IMR-90 (cell line): ENCODE measurements around the gene RFPL4A. TPM values are rescaled to one million over a fixed set of nuclear protein-coding genes. Genes with fewer than 3 reads are reported as not detected.

ENCODE experiments used
- ATAC-seq: fragments of 200-7000 bp; cut with Tn5 transposase; 2 replicates; pipeline ENCODE4 v1.9.1; 2020; ENCODE audit warnings: low read depth, mild to moderate bottlenecking, moderate library complexity
- BruUV-seq: library from RNA; stranded (reverse); fragments of 400-500 nt; replicated peaks from 2 replicates; lab custom pipeline; 2021; lab: Mats Ljungman, UMichigan
- CTCF ChIA-PET: fragments of 300-600 bp; formaldehyde crosslinking; extraction: SDS; loops from one replicate; lab custom pipeline; 2021; ENCODE audit warnings: antibody characterized with exemption; lab: Yijun Ruan, JAX
- POLR2A ChIA-PET: fragments of 300-600 bp; sonication (Branson Sonifier 250); formaldehyde crosslinking; loops from one replicate; lab custom pipeline; 2022; ENCODE audit warnings: antibody characterized with exemption; ENCODE audit not compliant: unreplicated experiment; lab: Charles Lee
- DNase-seq: peaks from one replicate; pipeline ENCODE4 v3.0.0; 2013
- H2AFZ ChIP-seq: replicated peaks from 2 replicates; pipeline ENCODE3; 2013; ENCODE audit warnings: low read length, mild to moderate bottlenecking; ENCODE audit not compliant: poor library complexity
- H2AK5ac ChIP-seq: 2 replicates; pipeline ENCODE4 v1.6.1; 2013; ENCODE audit warnings: low read depth, low read length, inconsistent platforms
- H2AK9ac ChIP-seq: replicated peaks from 2 replicates; pipeline ENCODE3; 2013; ENCODE audit warnings: mild to moderate bottlenecking, low read depth, low read length, moderate library complexity; ENCODE audit not compliant: poor library complexity
- H2BK120ac ChIP-seq: 2 replicates; pipeline ENCODE4 v1.6.1; 2013; ENCODE audit warnings: low read depth, low read length, inconsistent platforms
- H2BK15ac ChIP-seq: 3 replicates; pipeline ENCODE4 v1.6.1; 2013; ENCODE audit warnings: low read depth, low read length, inconsistent platforms
- H2BK20ac ChIP-seq: 2 replicates; pipeline ENCODE4 v1.6.1; 2013; ENCODE audit warnings: low read depth, mild to moderate bottlenecking, inconsistent platforms, low read length, moderate library complexity
- H2BK5ac ChIP-seq: 2 replicates; pipeline ENCODE4 v1.6.1; 2013; ENCODE audit warnings: mild to moderate bottlenecking, low read depth, low read length, inconsistent platforms; ENCODE audit not compliant: poor library complexity, severe bottlenecking
- H3K14ac ChIP-seq: replicated peaks from 2 replicates; pipeline ENCODE4 v1.6.1; 2013; ENCODE audit warnings: low read depth, low read length, inconsistent platforms
- H3K18ac ChIP-seq: 2 replicates; pipeline ENCODE4 v1.6.1; 2013; ENCODE audit warnings: low read depth, low read length, control low read depth
- H3K23ac ChIP-seq: 2 replicates; pipeline ENCODE4 v1.6.1; 2013; ENCODE audit warnings: low read depth, low read length, inconsistent platforms
- H3K27ac ChIP-seq: 2 replicates; pipeline ENCODE4 v1.5.1; 2013; ENCODE audit warnings: mild to moderate bottlenecking, control low read depth, low read length; ENCODE audit not compliant: insufficient read depth
- H3K27me3 ChIP-seq: 2 replicates; pipeline ENCODE4 v1.6.1; 2013; ENCODE audit warnings: low read length; ENCODE audit not compliant: control insufficient read depth, insufficient read depth
- H3K36me3 ChIP-seq: 2 replicates; pipeline ENCODE4 v1.6.1; 2013; ENCODE audit warnings: low read length, mixed read lengths; ENCODE audit not compliant: control insufficient read depth, insufficient read depth
- H3K4ac ChIP-seq: 2 replicates; pipeline ENCODE4 v1.6.1; 2013; ENCODE audit warnings: low read depth, low read length, inconsistent platforms
- H3K4me1 ChIP-seq: 2 replicates; pipeline ENCODE4 v1.6.1; 2013; ENCODE audit warnings: low read length, mixed read lengths; ENCODE audit not compliant: control insufficient read depth, insufficient read depth
- H3K4me2 ChIP-seq: 2 replicates; pipeline ENCODE4 v1.6.1; 2013; ENCODE audit warnings: low read depth, mild to moderate bottlenecking, control low read depth, low read length, moderate library complexity
- H3K4me3 ChIP-seq: 2 replicates; pipeline ENCODE4 v1.5.1; 2013; ENCODE audit warnings: low read depth, mild to moderate bottlenecking, control low read depth, low read length, moderate library complexity; ENCODE audit not compliant: insufficient read depth
- H3K56ac ChIP-seq: 2 replicates; pipeline ENCODE4 v1.6.1; 2013; ENCODE audit warnings: low read length, inconsistent platforms; ENCODE audit not compliant: insufficient read depth; ENCODE audit errors: extremely low read depth
- H3K79me1 ChIP-seq, 2 experiments: 2 replicates each; pipeline ENCODE4 v1.6.1; 2013; ENCODE audit warnings: low read length in 2 of 2, inconsistent platforms in 1 of 2, low read depth in 1 of 2
- H3K9ac ChIP-seq: 2 replicates; pipeline ENCODE4 v1.6.1; 2013; ENCODE audit warnings: low read depth, low read length, control low read depth
- H3K9me1 ChIP-seq: 2 replicates; pipeline ENCODE4 v1.6.1; 2013; ENCODE audit warnings: low read length, inconsistent platforms; ENCODE audit not compliant: insufficient read depth
- H3K9me3 ChIP-seq: 2 replicates; pipeline ENCODE4 v1.6.1; 2013; ENCODE audit warnings: low read length; ENCODE audit not compliant: control insufficient read depth, insufficient read depth
- H4K20me1 ChIP-seq: 2 replicates; pipeline ENCODE4 v1.6.1; 2013; ENCODE audit warnings: low read length, inconsistent platforms; ENCODE audit not compliant: insufficient read depth
- H4K5ac ChIP-seq: 2 replicates; pipeline ENCODE4 v1.6.1; 2013; ENCODE audit warnings: mild to moderate bottlenecking, low read depth, low read length, control low read depth
- H4K8ac ChIP-seq, 2 experiments: 2 replicates each; pipeline ENCODE4 v1.6.1; 2013; ENCODE audit warnings: low read depth in 2 of 2, low read length in 2 of 2, control low read depth in 1 of 2, inconsistent platforms in 1 of 2
- H4K91ac ChIP-seq: 2 replicates; pipeline ENCODE4 v1.6.1; 2013; ENCODE audit warnings: low read depth, low read length, inconsistent platforms; ENCODE audit not compliant: insufficient read depth
- BHLHE40 ChIP-seq: fragments of 150-350 bp; IDR thresholded peaks from 2 replicates; pipeline ENCODE4 v1.6.1; 2016; ENCODE audit warnings: mild to moderate bottlenecking, low read depth, low read length
- CEBPB ChIP-seq: IDR thresholded peaks from 2 replicates; pipeline ENCODE4 v1.6.1; 2012; ENCODE audit warnings: low read depth, low read length, improper control_type of control experiment
- CHD1 ChIP-seq: IDR thresholded peaks from 2 replicates; pipeline ENCODE4 v1.6.1; 2012; ENCODE audit warnings: low read depth, low read length, improper control_type of control experiment
- MAFK ChIP-seq: IDR thresholded peaks from 2 replicates; pipeline ENCODE4 v1.6.1; 2012; ENCODE audit warnings: low read depth, low read length, improper control_type of control experiment
- MAZ ChIP-seq: IDR thresholded peaks from 2 replicates; pipeline ENCODE4 v1.6.1; 2012; ENCODE audit warnings: low read depth, mild to moderate bottlenecking, low read length, improper control_type of control experiment, moderate library complexity, borderline replicate concordance
- MXI1 ChIP-seq: IDR thresholded peaks from 2 replicates; pipeline ENCODE4 v1.6.1; 2012; ENCODE audit warnings: low read depth, mild to moderate bottlenecking, low read length, moderate library complexity, borderline replicate concordance
- NFE2L2 ChIP-seq: fragments of 150-350 bp; IDR thresholded peaks from 2 replicates; pipeline ENCODE4 v1.6.1; 2016; ENCODE audit warnings: low read depth, mild to moderate bottlenecking, low read length
- POLR2A ChIP-seq: IDR thresholded peaks from 2 replicates; pipeline ENCODE4 v1.6.1; 2012; ENCODE audit warnings: mild to moderate bottlenecking, low read depth, low read length
- RAD21 ChIP-seq: IDR thresholded peaks from 2 replicates; pipeline ENCODE4 v1.6.1; 2012; ENCODE audit warnings: low read length, improper control_type of control experiment
- RCOR1 ChIP-seq: IDR thresholded peaks from 2 replicates; pipeline ENCODE4 v1.6.1; 2012; ENCODE audit warnings: mild to moderate bottlenecking, low read length, improper control_type of control experiment; ENCODE audit not compliant: insufficient replicate concordance
- RFX5 ChIP-seq: IDR thresholded peaks from 2 replicates; pipeline ENCODE4 v1.8.0; 2012; ENCODE audit warnings: low read depth, mild to moderate bottlenecking, low read length, moderate library complexity
- SMC3 ChIP-seq: fragments of 150-350 bp; IDR thresholded peaks from 2 replicates; pipeline ENCODE4 v1.6.1; 2016; ENCODE audit warnings: low read depth, mild to moderate bottlenecking, antibody characterized with exemption, low read length, moderate library complexity
- USF2 ChIP-seq: fragments of 150-350 bp; IDR thresholded peaks from 2 replicates; pipeline ENCODE4 v1.6.1; 2017; ENCODE audit warnings: mild to moderate bottlenecking, antibody characterized with exemption, low read length, low read depth
- WGBS, 2 experiments: methylation state at CpG; one replicate each; pipeline versions ENCODE4 v1.1.5 to v1.1.7; 2013; ENCODE audit warnings: missing lambda C conversion rate in 2 of 2; ENCODE audit not compliant: insufficient read length in 1 of 2; ENCODE audit errors: extremely low coverage in 2 of 2; 5-methylcytosine and 5-hydroxymethylcytosine counted together
- dilution Hi-C: fragments of 300-500 bp; cut with HindIII; formaldehyde crosslinking; loops from one replicate; pipeline ENCODE4 v1.14.3; 2018; ENCODE audit warnings: low sequenced_read_pairs; ENCODE audit not compliant: unreplicated experiment
- in situ Hi-C: fragments of 300-500 bp; cut with MboI; formaldehyde crosslinking; loops from 3 replicates; pipeline ENCODE4 v1.14.3; 2019; ENCODE audit warnings: low sequenced_read_pairs, inconsistent platforms, mixed read lengths
- intact Hi-C: fragments of 100-400 bp; cut with micrococcal nuclease; formaldehyde crosslinking; loops from 2 replicates; pipeline ENCODE4 v1.10.0; 2022
- polyA plus RNA-seq, 3 experiments: library from polyadenylated mRNA; depleted of rRNA; stranded (reverse); fragments of >200 nt; gene quantifications; 2 replicates each; pipeline ENCODE4 v1.2.3, GENCODE V29; 2012; ENCODE audit warnings: low replicate concordance in 1 of 3
- total RNA-seq: library from RNA; depleted of rRNA; stranded (reverse); fragments of >200 nt; gene quantifications from 2 replicates; pipeline ENCODE4 v1.2.3, GENCODE V29; 2012
- TF ChIP-seq, protein P1 (sequence below): fragments of 150-350 bp; IDR thresholded peaks from 2 replicates; pipeline ENCODE4 v1.6.1; 2016; ENCODE audit warnings: low read depth, mild to moderate bottlenecking, low read length, moderate library complexity, borderline replicate concordance
- TF ChIP-seq, protein P2 (sequence below): conservative IDR thresholded peaks from 2 replicates; pipeline ENCODE4 v1.5.1; 2012; ENCODE audit warnings: mild to moderate bottlenecking, low read depth, low read length, improper control_type of control experiment

Gene RFPL4A
- total and polyA plus RNA-seq, 2 of the 4 experiments (the other 2 are of a cell fraction): 0.07 TPM; not detected in 1

- H3K27me3 ChIP-seq: no peaks in the 10 kb centered on the region
- no TSS peak for BruUV-seq
- no peak overlapping the region for H3K27ac ChIP-seq
- no peak overlapping the region for H4K5ac ChIP-seq
- dilution Hi-C loops (no loop called here), in situ Hi-C loops (no loop called here), intact Hi-C loops (no loop called here)
- H3K79me1 ChIP-seq: no peaks in the 10 kb centered on the region
- H2AK9ac ChIP-seq: no peak overlapping the region
- H3K4me1 ChIP-seq: no peaks in the 10 kb centered on the region
- no peaks in the 10 kb centered on the region for H3K36me3 ChIP-seq
- CTCF ChIA-PET: no interaction called here
- no peak overlapping the region for H2BK15ac ChIP-seq
- H2BK5ac ChIP-seq: no peak overlapping the region
- H2BK120ac ChIP-seq: no peak overlapping the region
- no peak overlapping the region for H3K23ac ChIP-seq
- no peak overlapping the region for H2AK5ac ChIP-seq
- no peak overlapping the region for H3K56ac ChIP-seq
- H3K9me1 ChIP-seq: no peaks in the 10 kb centered on the region
- no peak overlapping the region for H3K18ac ChIP-seq
- H4K8ac ChIP-seq: no peak overlapping the region
- no peak overlapping the region for H3K4me3 ChIP-seq
- WGBS, 2 experiments: 51% methylated on average over 3 of the region's 7 CpGs; no CpG with 5 or more reads in 1 of the 2 experiments
- H4K91ac ChIP-seq: no peak overlapping the region
- DNase-seq (no peak), ATAC-seq (no peak)
- no peaks in the 10 kb centered on the region for H4K20me1 ChIP-seq
- POLR2A ChIA-PET: no interaction called here
- no peak for TF ChIP-seq RFX5
- no peak for TF ChIP-seq CEBPB
- TF ChIP-seq RCOR1: no peak
- TF ChIP-seq, protein P1, sequence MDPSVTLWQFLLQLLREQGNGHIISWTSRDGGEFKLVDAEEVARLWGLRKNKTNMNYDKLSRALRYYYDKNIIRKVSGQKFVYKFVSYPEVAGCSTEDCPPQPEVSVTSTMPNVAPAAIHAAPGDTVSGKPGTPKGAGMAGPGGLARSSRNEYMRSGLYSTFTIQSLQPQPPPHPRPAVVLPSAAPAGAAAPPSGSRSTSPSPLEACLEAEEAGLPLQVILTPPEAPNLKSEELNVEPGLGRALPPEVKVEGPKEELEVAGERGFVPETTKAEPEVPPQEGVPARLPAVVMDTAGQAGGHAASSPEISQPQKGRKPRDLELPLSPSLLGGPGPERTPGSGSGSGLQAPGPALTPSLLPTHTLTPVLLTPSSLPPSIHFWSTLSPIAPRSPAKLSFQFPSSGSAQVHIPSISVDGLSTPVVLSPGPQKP: no peak
- TF ChIP-seq USF2: no peak
- TF ChIP-seq MAZ: no peak
- TF ChIP-seq MXI1: no peak
- TF ChIP-seq SMC3: no peak
- TF ChIP-seq CHD1: no peak
- TF ChIP-seq BHLHE40: no peak
- TF ChIP-seq POLR2A: no peak
- TF ChIP-seq RAD21: no peak
- TF ChIP-seq, protein P2, sequence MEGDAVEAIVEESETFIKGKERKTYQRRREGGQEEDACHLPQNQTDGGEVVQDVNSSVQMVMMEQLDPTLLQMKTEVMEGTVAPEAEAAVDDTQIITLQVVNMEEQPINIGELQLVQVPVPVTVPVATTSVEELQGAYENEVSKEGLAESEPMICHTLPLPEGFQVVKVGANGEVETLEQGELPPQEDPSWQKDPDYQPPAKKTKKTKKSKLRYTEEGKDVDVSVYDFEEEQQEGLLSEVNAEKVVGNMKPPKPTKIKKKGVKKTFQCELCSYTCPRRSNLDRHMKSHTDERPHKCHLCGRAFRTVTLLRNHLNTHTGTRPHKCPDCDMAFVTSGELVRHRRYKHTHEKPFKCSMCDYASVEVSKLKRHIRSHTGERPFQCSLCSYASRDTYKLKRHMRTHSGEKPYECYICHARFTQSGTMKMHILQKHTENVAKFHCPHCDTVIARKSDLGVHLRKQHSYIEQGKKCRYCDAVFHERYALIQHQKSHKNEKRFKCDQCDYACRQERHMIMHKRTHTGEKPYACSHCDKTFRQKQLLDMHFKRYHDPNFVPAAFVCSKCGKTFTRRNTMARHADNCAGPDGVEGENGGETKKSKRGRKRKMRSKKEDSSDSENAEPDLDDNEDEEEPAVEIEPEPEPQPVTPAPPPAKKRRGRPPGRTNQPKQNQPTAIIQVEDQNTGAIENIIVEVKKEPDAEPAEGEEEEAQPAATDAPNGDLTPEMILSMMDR: no peak
- TF ChIP-seq MAFK: no peak
- no peak for TF ChIP-seq NFE2L2
- H3K9ac ChIP-seq: no peak overlapping the region
- H2AFZ ChIP-seq: no peak overlapping the region
- H3K14ac ChIP-seq: no peak overlapping the region
- H2BK20ac ChIP-seq: no peak overlapping the region
- no peak overlapping the region for H3K4ac ChIP-seq
- peaks cover 7% of the 10 kb centered on the region for H3K9me3 ChIP-seq
- H3K4me2 ChIP-seq: no peak overlapping the region
These were observed 7.6 kb downstream of the RFPL4A start for GRCh38 chr19:55766466-55766865.
